Stimulated activated CD4-positive, alpha-beta T cell treated with anti-CD3 and anti-CD28 coated beads, Interleukin-12 subunit alpha, Interleukin-12 subunit beta, amount 100 ng/mL, for 4 hours (primary cell): ENCODE results near the gene ACOT2.
"Not testable (repeated sequence)": the region's sequence is repeated elsewhere in the genome, so short reads cannot be mapped to it uniquely, and the experiment has no call there.

Experiments
- DNase-seq: peaks from one replicate; pipeline ENCODE4 v3.0.0-alpha.2; 2020

Gene ACOT2

DNA sequence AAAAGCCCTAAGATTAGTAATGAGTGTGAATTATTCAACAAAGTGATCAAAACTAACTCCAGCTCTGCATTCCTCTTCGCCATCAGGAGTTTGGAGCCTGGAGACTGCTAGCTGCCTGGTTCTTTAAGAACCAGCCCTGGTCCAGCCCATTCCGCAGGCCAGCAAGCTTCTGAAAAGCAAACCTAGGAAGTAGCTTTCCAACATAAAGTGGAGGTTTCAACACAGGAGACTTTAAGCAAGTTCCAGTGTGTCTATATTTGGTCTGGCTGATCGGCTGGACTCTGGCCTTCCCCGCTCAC, 178 bp upstream of the ACOT2 start:
- DNase-seq: not testable (repeated sequence)

DNA sequence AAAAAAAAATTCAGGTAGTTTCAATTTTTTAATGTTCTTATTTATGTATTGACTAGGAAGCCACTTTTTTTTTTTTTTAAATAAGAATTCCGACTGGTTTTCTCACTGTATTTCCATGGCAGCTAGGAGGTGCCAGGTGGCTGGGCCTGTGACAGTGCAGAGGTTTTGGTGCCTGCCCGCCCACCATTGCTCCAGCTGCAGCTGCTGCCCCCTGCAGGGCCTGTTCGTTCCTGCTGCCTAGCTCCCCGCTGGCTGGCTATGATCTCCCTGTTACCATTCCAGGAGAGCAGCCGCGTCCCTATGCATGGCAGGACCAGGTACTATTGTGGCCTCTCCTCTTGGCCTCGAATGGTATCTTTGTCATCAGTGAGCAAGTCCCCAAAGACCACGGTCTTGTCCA, 1.9 kb downstream of the ACOT2 start:
- peak; percentile 55 for DNase-seq

DNA sequence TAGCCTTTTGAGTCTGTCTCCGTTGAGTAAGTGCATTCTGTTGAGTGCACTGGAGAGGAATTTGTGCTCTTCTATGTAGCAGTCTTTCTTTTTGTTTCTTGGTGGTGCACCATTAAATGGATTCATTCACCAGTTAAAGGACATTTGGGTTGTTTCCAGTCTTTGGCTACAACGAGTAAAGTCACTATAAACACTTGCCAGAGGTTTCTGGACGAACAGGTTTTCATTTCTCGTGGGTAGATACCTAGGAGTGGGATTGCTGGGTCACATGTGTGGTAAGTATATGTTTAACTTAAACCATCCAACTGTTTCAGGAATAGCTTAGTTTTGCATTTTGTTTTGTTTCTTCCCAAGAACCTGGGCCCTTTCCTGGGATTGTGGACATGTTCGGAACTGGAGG, 4.0 kb downstream of the ACOT2 start:
- not testable (repeated sequence) for DNase-seq

DNA sequence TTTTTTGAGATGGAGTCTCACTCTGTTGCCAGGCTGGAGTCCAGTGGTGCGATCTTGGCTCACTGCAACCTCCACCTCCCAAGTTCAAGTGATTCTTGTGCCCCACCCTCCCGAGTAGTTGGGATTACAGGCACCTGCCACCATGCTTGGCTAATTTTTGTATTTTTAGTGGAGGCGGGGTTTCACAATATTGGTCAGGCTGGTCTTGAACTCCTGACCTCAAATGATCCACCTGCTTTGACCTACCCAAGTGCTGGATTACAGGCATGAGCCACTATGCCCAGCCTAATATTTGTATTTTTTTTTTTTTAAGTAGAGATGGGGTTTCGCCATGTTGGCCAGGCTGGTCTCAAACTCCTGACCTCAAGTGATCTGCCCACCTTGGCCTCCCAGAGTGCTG, 4.7 kb downstream of the ACOT2 start:
- not testable (repeated sequence) for DNase-seq

DNA sequence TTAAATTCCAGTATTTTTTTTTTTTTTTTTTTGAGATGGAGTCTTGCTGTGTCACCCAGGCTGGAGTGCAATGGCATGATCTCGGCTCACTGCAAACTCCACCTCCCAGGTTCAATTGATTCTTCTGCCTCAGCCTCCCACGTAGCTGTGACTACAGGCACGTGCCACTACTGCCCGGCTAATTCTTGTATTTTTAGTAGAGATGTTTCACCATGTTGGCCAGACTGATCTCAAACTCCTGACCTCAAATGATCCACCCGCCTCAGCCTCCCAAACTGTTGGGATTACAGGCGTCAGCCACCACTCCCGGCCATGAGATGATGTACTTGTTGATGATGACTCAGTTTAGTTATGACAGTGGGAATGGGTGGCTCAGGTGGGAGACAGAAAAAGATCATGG, 5.2 kb downstream of the ACOT2 start:
- not testable (repeated sequence) for DNase-seq

DNA sequence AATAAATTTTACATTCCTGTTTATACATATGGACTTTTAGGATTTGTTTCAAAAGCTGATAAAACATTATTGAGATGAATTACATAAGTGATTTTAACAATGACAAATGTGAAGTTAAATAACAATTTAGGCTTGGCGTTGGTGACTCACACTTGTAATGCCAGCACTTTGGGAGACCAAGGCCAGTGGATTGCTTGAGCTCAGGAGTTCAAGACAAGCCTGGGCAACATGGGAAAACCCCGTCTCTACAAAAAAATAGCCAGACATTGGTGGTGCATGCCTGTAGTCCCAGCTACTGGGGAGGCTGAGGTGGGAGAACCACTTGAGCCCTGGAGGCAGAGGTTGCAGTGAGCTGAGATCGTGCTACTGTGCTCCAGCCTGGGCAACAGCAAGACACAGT, 7.4 kb downstream of the ACOT2 start:
- DNase-seq: no peak

DNA sequence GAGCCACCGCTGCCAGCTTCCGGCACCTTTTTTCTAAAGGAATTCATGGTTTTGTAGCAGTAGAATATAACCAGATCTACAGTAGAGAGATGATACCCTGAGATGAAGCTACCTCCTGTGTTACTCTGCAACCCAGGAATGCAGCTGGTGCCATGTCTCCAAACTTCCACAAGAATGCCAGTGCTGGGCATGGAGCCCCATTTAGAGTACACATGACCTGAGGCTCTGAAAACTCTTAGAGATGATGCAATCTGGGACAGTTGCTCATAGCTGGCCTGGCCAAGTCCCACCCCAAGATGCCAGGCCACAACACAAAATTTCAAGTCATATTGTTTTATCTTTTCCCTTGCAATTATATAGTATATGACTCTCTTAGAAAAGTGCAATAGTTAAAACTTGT, 8.2 kb downstream of the ACOT2 start:
- not testable (repeated sequence) for DNase-seq

DNA sequence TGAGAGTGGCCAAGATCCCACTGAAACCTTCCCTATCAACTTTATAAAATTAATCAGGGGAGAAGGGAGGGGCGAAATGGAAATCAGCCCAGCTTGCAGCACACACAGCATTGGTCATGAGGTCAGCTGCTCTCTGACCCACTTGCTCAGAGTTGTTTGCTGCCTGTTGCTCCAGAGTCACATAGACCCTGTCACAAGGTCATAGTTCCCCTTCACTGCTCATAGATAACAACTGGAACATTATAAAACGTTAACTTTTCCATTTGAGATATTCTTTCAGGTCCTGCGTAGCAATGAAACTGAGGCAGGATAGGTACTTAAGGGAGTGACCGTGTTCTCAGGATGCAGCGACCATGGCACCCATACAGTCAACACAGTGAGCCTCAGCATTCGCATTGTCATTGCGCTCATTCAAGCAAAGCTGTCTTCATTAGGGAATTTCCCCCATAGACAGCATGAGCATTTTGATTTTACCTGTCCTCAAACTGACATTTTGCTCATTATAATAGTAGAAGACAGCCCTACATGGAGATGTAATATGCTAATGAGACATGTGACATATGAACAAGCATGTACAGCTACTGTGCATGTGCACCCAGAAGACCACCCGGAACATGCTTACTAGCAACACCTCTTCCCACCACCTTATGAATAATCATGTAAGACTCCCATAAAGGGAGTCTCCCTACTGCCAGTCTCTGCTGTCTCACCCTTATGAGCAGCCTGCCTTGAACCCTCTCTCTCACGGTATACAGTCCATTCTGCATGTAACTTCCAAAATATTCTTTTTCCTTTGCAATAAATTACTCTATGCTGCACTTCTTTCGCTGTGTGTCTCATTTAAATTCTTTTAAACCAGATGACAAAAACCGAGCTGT, 13.3 kb downstream of the ACOT2 start:
- DNase-seq: not testable (repeated sequence)

DNA sequence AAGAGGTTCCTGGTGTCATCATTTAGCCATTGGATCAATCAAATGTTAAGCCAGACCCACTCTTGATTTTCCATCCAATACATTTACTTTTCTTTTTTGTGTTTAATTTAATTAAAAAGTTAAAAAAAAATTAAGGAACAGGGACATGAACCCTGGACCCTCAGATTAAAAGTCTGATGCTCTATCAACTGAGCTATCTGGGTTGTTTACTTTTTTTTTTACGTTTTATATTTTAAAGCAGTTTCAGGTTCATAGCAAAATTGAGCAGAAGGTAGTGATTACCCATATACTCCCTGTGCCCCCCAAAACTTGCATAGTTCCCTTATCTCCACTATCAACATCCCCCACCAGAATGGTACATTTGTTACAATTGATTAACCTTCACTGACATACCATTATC, 19.7 kb downstream of the ACOT2 start:
- DNase-seq: no peak

DNA sequence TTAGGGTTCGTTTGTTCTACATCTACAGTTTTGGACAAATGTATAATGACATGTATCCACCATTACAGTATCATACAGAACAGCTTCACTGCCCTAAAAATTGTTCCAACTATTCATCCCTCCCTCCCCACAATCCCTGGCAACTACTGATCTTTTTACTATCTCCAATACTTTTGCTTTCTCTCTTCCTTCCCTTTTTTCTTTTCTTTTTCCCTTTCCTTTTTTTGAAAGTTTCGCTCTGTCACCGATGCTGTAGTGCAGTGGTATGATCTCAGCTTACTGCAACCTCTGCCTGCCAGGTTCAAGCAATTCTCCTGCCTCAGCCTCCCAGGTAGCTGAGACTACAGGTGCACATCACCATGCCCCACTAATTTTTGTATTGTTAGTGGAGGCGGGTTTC, 20.1 kb downstream of the ACOT2 start:
- no peak for DNase-seq

DNA sequence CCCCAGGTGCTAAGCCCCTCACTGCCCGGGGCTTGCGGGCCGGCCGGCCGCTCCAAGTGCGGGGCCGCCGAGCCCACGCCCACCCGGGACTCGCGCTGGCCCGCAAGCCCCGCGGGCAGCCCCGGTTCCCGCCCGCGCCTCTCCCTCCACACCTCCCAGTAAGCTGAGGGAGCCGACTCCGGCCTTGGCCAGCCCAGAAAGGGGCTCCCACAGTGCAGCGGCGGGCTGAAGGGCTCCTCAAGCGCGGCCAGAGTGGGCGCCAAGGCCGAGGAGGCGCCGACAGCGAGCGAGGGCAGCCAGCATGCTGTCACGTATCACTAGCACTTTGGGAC, 21.6 kb downstream of the ACOT2 start:
- DNase-seq: not testable (repeated sequence)

DNA sequence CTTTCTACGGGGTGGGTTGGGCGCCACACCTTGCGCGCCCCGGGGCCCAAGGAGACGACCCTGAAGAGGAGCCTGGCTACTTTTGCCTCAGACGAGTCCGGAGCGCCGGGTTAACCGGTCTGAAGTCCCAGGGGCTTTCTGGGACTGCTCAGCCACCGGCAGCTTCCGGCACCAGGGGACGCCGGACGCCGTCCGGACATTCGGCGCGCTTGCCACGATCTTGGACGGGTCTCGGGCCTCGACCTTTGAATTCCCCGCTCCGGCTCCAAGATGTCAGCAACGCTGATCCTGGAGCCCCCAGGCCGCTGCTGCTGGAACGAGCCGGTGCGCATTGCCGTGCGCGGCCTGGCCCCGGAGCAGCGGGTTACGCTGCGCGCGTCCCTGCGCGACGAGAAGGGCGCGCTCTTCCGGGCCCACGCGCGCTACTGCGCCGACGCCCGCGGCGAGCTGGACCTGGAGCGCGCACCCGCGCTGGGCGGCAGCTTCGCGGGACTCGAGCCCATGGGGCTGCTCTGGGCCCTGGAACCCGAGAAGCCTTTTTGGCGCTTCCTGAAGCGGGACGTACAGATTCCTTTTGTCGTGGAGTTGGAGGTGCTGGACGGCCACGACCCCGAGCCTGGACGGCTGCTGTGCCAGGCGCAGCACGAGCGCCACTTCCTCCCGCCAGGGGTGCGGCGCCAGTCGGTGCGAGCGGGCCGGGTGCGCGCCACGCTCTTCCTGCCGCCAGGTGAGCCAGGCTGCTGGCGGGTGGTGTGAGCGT, 22.9 kb downstream of the ACOT2 start, which contains the start of gene ACOT4:
TSS of gene ACOT4 (plus strand) at position 184 of the 760 bp plus-strand sequence. CDS start at position 271, 87 bp downstream.
- peak; percentile 50 for DNase-seq

DNA sequence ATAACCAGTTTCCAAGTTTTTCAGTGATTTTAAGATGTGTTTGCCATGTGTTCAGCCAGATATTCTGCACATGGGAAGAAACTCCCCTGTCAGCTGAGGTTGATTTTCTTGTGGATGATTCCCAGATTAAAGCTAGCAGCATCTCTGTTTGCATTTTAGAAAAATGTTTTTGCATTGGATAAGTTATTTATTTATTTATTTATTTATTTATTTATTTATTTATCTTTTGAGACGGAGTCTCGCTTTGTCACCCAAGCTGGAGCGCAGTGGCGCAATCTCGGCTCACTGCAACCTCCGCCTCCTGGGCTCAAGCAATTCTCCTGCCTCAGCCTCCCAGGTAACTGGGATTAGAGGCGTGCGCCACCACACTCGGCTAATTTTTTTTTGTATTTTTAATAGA, 25.5 kb downstream of the ACOT2 start:
- DNase-seq: no peak

DNA sequence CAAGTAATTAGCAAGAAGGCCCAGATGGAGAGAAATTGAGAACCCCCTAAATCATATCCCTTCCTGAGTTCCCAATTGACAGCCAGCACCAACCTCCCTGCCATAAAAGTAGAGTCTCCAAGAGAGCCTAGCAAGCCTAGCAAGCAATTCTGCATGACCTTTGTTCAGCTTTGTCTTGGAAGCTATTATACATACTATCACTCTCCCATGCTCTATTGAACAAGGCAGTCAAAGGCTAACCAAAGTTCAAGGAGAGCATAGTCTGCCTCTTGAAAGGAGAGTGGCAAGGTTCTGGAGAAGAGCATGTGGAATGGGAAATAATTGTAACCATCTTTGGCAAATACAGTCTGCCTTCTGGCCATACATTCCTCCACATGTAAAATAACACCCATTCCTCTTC, 30.5 kb downstream of the ACOT2 start:
- no peak for DNase-seq

DNA sequence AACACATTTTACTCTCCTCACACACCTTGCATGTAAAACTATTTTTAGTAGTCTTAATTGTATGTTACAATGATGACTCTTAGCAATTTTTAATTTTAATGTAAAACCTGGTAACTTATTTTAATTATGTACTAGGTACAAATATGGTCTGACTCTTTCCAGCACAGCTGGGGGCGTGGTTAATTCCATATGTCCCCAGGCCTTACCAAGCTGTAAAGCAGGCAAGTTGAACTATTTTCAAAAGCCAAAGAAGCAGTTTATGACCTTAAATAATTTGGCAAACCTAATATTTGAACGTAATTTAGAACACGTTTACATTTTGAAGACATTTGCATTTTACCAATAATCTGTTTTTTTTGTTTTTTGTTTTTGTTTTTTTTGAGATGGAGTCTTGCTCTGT, 34.0 kb downstream of the ACOT2 start:
- no peak for DNase-seq

DNA sequence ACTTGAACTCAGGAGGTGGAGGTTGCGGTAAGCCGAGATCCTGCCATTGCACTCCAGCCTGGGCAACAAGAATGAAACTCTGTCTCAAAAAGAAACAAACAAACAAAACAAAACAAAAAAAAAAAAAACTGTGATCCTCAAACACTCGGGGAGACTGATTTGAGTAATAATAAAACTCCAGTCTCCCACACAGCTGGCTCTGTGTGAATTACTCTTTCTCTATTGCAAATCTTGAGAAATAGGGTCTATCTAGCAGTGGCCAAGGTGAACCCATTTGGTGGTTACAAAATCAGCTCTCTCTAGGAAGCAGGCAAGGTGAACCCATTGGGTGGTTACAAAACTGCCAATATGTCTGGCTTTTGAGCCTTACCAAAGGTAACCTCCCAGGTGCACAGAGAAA, 37.3 kb downstream of the ACOT2 start:
- no peak for DNase-seq

DNA sequence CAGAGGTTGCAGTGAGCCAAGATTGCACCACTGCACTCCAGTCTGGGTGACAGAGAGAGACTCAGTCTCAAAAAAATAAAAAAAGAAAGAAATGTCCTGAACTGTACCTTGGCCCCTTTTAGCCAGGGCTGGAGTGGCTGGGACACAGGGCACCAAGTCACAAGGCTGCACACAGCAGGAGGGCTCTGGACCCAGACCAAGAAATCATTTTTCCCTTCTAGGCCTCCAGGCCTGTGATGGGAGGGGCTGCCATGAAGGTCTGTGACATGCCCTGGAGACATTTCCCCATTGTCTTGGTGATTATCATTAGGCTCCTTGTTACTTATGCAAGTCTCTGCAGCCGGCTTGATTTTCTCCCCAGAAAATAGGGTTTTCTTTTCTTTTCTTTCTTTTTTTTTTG, 38.2 kb downstream of the ACOT2 start:
- DNase-seq: no peak

DNA sequence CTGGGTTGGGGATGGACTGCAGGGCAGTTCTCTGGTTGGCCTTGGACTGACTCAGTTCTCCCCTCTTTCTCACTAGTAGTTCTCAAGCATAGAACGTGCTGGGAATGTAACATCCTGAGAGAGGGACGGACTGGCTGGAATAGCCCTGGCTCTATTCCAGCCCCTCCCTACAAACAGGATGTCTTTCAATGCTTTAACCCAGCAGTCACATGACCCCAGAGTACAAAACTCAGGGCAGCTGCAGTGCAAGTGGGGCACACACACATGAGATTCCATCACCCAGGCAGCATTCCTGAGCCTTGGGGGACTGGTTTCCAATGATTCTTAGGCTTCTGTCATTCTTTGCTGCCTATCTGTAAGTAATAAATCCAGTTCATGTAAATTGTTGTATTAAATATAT, 41.7 kb downstream of the ACOT2 start:
- no peak for DNase-seq

DNA sequence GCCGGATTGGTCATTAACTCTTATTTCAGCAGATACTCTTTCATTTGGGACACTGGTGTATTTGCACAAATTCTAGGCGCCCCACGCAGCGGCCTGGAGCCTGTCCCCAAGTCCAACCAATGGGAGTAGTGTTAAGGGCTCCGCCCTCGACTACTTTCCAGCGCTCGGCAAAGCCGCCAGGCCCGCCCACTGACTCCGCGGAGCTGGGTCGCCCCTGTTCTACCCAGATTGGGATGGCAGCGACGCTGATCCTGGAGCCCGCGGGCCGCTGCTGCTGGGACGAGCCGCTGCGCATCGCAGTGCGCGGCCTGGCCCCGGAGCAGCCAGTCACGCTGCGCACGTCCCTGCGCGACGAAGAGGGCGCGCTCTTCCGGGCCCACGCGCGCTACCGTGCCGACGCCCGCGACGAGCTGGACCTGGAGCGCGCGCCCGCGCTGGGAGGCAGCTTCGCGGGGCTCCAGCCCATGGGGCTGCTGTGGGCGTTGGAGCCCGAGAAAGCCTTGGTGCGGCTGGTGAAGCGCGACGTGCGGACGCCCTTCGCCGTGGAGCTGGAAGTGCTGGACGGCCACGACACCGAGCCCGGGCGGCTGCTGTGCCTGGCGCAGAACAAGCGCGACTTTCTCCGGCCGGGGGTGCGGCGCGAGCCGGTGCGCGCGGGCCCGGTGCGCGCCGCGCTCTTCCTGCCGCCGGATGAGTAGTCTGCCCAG, 43.5 kb downstream of the ACOT2 start, which contains the start of gene ACOT6:
TSS of gene ACOT6 (plus strand) at position 179 of the 707 bp plus-strand sequence. CDS start at position 234, 55 bp downstream.
- peak; percentile 57 for DNase-seq

DNA sequence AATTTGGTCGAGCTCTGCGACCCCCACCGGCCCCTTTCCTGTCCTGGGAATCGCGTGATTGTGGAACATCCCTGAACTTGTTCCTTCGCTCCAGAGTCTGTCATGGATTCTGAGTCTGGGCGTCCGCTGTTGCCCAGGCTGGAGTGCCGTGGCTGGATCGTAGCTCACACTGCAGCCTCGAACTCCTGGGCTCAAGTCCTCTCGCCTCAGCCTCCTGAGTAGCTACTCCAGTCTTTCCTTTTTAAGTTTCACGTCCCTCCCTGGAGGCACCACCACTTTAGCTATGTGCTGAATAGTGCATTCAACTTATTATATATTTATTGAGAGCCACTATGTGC, 44.0 kb downstream of the ACOT2 start:
- DNase-seq: no peak

DNA sequence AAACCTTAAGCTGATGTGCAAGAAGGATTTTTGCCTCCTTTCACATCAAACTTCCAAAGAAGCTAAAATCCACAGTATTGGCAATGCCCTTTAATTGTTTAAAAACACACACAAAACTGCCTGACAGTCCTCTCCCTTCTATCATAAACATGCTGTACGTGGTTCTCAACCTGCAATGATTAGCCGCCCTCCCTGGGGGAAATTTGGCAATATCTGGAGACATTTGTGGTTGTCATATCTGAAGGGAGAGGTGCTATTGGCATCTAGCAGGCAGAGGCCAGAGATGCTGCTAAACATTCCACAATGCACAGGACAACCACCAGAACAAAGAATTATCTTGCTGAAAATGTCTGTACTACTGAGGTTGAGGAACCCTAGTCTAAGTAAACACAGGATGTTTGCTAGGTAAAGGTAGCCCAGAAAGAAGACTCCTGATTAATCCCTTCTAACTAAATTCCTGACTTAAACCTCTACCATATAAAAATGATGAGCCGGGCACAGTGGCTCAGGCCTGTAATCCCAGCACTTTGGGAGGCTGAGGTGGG, 44.5 kb downstream of the ACOT2 start:
- DNase-seq: no peak

DNA sequence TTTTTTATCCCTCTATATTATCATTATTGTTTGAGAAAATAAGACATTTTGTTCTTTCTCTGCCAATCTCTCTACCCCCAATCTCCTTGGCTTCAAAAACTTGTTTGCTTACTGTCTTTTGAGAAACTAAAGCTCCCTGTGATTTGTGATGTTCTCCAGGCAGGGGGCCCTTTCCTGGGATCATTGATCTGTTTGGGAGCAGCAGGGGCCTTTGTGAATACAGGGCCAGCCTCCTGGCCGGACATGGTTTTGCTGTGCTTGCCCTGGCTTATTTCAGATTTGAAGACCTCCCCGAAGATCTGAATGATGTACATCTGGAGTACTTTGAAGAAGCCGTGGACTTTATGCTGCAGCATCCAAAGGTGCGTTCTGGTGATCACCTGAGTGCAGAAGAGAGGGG, 47.8 kb downstream of the ACOT2 start:
- DNase-seq: no peak

DNA sequence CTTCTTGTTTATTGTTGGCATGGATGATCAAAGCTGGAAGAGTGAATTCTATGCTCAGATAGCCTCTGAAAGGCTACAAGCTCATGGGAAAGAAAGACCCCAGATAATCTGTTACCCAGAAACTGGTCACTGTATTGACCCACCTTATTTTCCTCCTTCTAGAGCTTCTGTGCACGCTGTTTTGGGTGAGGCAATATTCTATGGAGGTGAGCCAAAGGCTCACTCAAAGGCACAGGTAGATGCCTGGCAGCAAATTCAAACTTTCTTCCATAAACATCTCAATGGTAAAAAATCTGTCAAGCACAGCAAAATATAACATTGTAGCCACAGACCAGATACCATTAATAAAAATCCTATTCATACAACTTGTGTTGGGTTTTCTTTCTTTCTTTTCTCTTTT, 50.5 kb downstream of the ACOT2 start:
- no peak for DNase-seq

DNA sequence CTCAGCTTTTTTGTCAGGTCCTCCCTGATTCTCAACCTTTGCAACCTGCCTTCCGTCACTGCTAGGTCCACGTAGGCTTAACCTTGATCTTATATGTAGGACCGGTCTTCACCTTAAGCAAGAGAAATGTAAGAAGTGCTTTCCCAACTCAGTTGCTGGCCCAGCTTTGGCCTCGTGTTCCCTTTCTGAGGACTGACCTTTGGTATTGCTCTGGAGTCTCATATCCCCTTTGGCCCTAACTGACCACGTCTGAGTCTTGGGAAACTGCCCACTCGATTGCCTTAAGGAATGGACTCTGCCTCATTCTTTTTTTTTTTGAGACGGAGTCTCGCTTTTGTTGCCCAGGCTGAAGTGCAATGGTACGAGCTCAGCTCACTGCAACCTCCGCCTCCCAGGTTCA, 51.3 kb downstream of the ACOT2 start:
- no peak for DNase-seq
